H9 (cell line): ENCODE measurements around the gene ASB5. TPM values are rescaled to one million over a fixed set of nuclear protein-coding genes. Genes with fewer than 3 reads are reported as not detected.

Source experiments
- DNase-seq: peaks from one replicate; pipeline ENCODE4 v3.0.0-alpha.2; 2017
- H2AFZ ChIP-seq: one replicate; pipeline ENCODE4 v1.6.1; 2013; ENCODE audit warnings: mild to moderate bottlenecking, low read length, control low read depth, moderate library complexity
- H2AK5ac ChIP-seq: 2 replicates; pipeline ENCODE4 v1.6.1; 2013; ENCODE audit warnings: low read length, control low read depth, mixed read lengths; ENCODE audit not compliant: insufficient read length
- H2BK120ac ChIP-seq: one replicate; pipeline ENCODE4 v1.6.1; 2013; ENCODE audit warnings: low read depth, mild to moderate bottlenecking, low read length, control low read depth, inconsistent platforms; ENCODE audit not compliant: poor library complexity, severe bottlenecking
- H2BK12ac ChIP-seq: 2 replicates; pipeline ENCODE4 v1.6.1; 2013; ENCODE audit warnings: low read length, control low read depth, mixed read lengths, low read depth; ENCODE audit not compliant: insufficient read length
- H2BK15ac ChIP-seq: 2 replicates; pipeline ENCODE4 v1.6.1; 2013; ENCODE audit warnings: low read depth, low read length, control low read depth
- H2BK20ac ChIP-seq: one replicate; pipeline ENCODE4 v1.6.1; 2013; ENCODE audit warnings: low read depth, mild to moderate bottlenecking, low read length, control low read depth, inconsistent platforms; ENCODE audit not compliant: poor library complexity, severe bottlenecking
- H2BK5ac ChIP-seq: 2 replicates; pipeline ENCODE4 v1.6.1; 2013; ENCODE audit warnings: low read length, control low read depth, mixed read lengths; ENCODE audit not compliant: insufficient read length
- H3K14ac ChIP-seq: 2 replicates; pipeline ENCODE4 v1.6.1; 2013; ENCODE audit warnings: low read length, control low read depth; ENCODE audit not compliant: insufficient read depth
- H3K18ac ChIP-seq: 2 replicates; pipeline ENCODE4 v1.6.1; 2013; ENCODE audit warnings: low read depth, mild to moderate bottlenecking, mixed read lengths, low read length, control low read depth; ENCODE audit not compliant: insufficient read length
- H3K23ac ChIP-seq: 2 replicates; pipeline ENCODE4 v1.6.1; 2013; ENCODE audit warnings: low read length, control low read depth, mixed read lengths, low read depth; ENCODE audit not compliant: insufficient read length
- H3K23me2 ChIP-seq: 2 replicates; pipeline ENCODE4 v1.6.1; 2013; ENCODE audit warnings: low read depth, mild to moderate bottlenecking, mixed read lengths, low read length, control low read depth; ENCODE audit not compliant: insufficient read length, poor library complexity, severe bottlenecking
- H3K27ac ChIP-seq: 2 replicates; pipeline ENCODE4 v1.5.1; 2013; ENCODE audit warnings: low read length, control low read depth, mixed read lengths, low read depth; ENCODE audit not compliant: insufficient read length
- H3K27me3 ChIP-seq: 2 replicates; pipeline ENCODE4 v1.6.1; 2013; ENCODE audit warnings: low read length, control low read depth, inconsistent platforms; ENCODE audit not compliant: insufficient read depth
- H3K4ac ChIP-seq: 2 replicates; pipeline ENCODE4 v1.6.1; 2013; ENCODE audit warnings: low read depth, mild to moderate bottlenecking, control low read depth, inconsistent platforms, low read length, moderate library complexity
- H3K4me1 ChIP-seq: 2 replicates; pipeline ENCODE4 v1.6.1; 2013; ENCODE audit warnings: low read length, control low read depth, inconsistent platforms; ENCODE audit not compliant: insufficient read depth
- H3K4me2 ChIP-seq: 2 replicates; pipeline ENCODE4 v1.6.1; 2013; ENCODE audit warnings: low read length, control low read depth, mixed read lengths; ENCODE audit not compliant: insufficient read length, insufficient read depth
- H3K56ac ChIP-seq: 2 replicates; pipeline ENCODE4 v1.6.1; 2013; ENCODE audit warnings: low read depth, mild to moderate bottlenecking, mixed read lengths, low read length, control low read depth; ENCODE audit not compliant: insufficient read length
- H3K79me1 ChIP-seq: 2 replicates; pipeline ENCODE4 v1.6.1; 2013; ENCODE audit warnings: low read depth, mild to moderate bottlenecking, moderate library complexity, low read length, control low read depth, inconsistent platforms; ENCODE audit not compliant: insufficient read depth, poor library complexity, severe bottlenecking
- H3K79me2 ChIP-seq: 2 replicates; pipeline ENCODE4 v1.6.1; 2013; ENCODE audit warnings: low read length, control low read depth, inconsistent platforms; ENCODE audit not compliant: insufficient read depth
- H3K9ac ChIP-seq: 2 replicates; pipeline ENCODE4 v1.6.1; 2013; ENCODE audit warnings: low read length, control low read depth, mixed read lengths; ENCODE audit not compliant: insufficient read length; ENCODE audit errors: extremely low read depth
- H3K9me3 ChIP-seq: one replicate; pipeline ENCODE4 v1.6.1; 2013; ENCODE audit warnings: low read depth, low read length, inconsistent platforms; ENCODE audit not compliant: control insufficient read depth
- H3T11ph ChIP-seq: one replicate; pipeline ENCODE4 v1.6.1; 2013; ENCODE audit warnings: mild to moderate bottlenecking, low read length, control low read depth, inconsistent platforms
- H4K20me1 ChIP-seq: one replicate; pipeline ENCODE4 v1.6.1; 2013; ENCODE audit not compliant: control insufficient read depth, insufficient read length, insufficient read depth
- H4K5ac ChIP-seq: 2 replicates; pipeline ENCODE4 v1.6.1; 2013; ENCODE audit warnings: low read depth, mild to moderate bottlenecking, mixed read lengths, low read length, control low read depth; ENCODE audit not compliant: insufficient read length
- H4K8ac ChIP-seq: replicated peaks from 2 replicates; pipeline ENCODE4 v1.6.1; 2013; ENCODE audit warnings: low read length, control low read depth, mixed read lengths, low read depth; ENCODE audit not compliant: insufficient read length
- H4K91ac ChIP-seq: 2 replicates; pipeline ENCODE4 v1.6.1; 2013; ENCODE audit warnings: low read depth, mild to moderate bottlenecking, moderate library complexity, mixed read lengths, low read length, control low read depth; ENCODE audit not compliant: insufficient read length
- H3K27ac Mint-ChIP-seq, 3 experiments: 2 replicates in 2 of 3; 3 replicates in 1 of 3; pipeline ENCODE4 v1.8.0; 2020 to 2021; ENCODE audit warnings: mixed read lengths in 3 of 3, mild to moderate bottlenecking in 1 of 3, moderate library complexity in 1 of 3
- H3K27me3 Mint-ChIP-seq: 2 replicates; pipeline ENCODE4 v1.8.0; 2021; ENCODE audit warnings: low read depth, mild to moderate bottlenecking, moderate library complexity, mixed read lengths
- H3K36me3 Mint-ChIP-seq, 3 experiments: 2 replicates in 2 of 3; 3 replicates in 1 of 3; pipeline ENCODE4 v1.8.0; 2020 to 2021; ENCODE audit warnings: low read depth in 3 of 3, mixed read lengths in 3 of 3; ENCODE audit not compliant: insufficient read depth in 1 of 3
- H3K4me1 Mint-ChIP-seq, 2 experiments: 2 replicates each; pipeline ENCODE4 v1.8.0; 2020; ENCODE audit warnings: mixed read lengths in 2 of 2
- H3K4me3 Mint-ChIP-seq, 2 experiments: 2 replicates in 1 of 2; 3 replicates in 1 of 2; pipeline ENCODE4 v1.8.0; 2020 to 2021; ENCODE audit warnings: mild to moderate bottlenecking in 2 of 2, mixed read lengths in 2 of 2, moderate library complexity in 1 of 2
- H3K9me3 Mint-ChIP-seq, 2 experiments: 2 replicates in 1 of 2; 3 replicates in 1 of 2; pipeline ENCODE4 v1.8.0; 2020; ENCODE audit warnings: mild to moderate bottlenecking in 2 of 2, mixed read lengths in 2 of 2, moderate library complexity in 1 of 2
- CTCF ChIP-seq: fragments of 200-600 bp; sonication (generic); conservative IDR thresholded peaks from 3 replicates; pipeline ENCODE4 v1.8.0; 2021; ENCODE audit warnings: antibody characterized with exemption, mild to moderate bottlenecking
- WGBS: extraction: QIAGEN DNeasy Blood & Tissue Kit; methylation state at CpG from one replicate; pipeline ENCODE4 v1.1.7; 2013; ENCODE audit warnings: missing lambda C conversion rate, low lambda C conversion rate, mixed read lengths; ENCODE audit not compliant: insufficient read length; ENCODE audit errors: extremely low coverage; 5-methylcytosine and 5-hydroxymethylcytosine counted together
- total RNA-seq: library from RNA; stranded (reverse); gene quantifications from 2 replicates; pipeline ENCODE4 v1.2.1, GENCODE V29; 2021

The ASB5 gene
- total RNA-seq, 1 experiment from 2014 or later = not detected

GRCh38 chr4:176293660-176294059, 24.6 kb upstream of the ASB5 start:
- Histone ChIP-seq H2BK120ac (no peak overlapping the region), H4K5ac (no peak overlapping the region), H3K18ac (no peak overlapping the region), H3K27me3 (no peaks in the 10 kb centered on the region), H2BK20ac (no peak overlapping the region), H2BK5ac (no peak overlapping the region), H4K8ac (no peak overlapping the region), H4K91ac (no peak overlapping the region), H3K14ac (no peak overlapping the region), H3K9ac (no peak overlapping the region), H3K4me1 (no peaks in the 10 kb centered on the region; the same call in 1 of the 2 replicates), H3T11ph (no peak overlapping the region), H2BK12ac (no peak overlapping the region), H3K4me2 (no peak overlapping the region), H3K4ac (no peak overlapping the region), H3K79me1 (no peaks in the 10 kb centered on the region), H3K23ac (no peak overlapping the region), H2BK15ac (no peak overlapping the region), H3K79me2 (no peaks in the 10 kb centered on the region), H2AK5ac (no peak overlapping the region), H3K23me2 (no peaks in the 10 kb centered on the region), H3K56ac (no peak overlapping the region), H3K9me3 (no peaks in the 10 kb centered on the region), H2AFZ (no peak overlapping the region), H4K20me1 (no peaks in the 10 kb centered on the region), H3K27ac (no peak overlapping the region)
- WGBS = no CpG with 5 or more reads among the region's 1 CpG
- TF ChIP-seq CTCF = no peak
- Mint-ChIP-seq H3K27ac (no peak overlapping the region), H3K9me3 (no peaks in the 10 kb centered on the region), H3K4me3 (no peak overlapping the region), H3K27me3 (no peaks in the 10 kb centered on the region), H3K36me3 (no peaks in the 10 kb centered on the region), H3K4me1 (peaks cover 13 to 14% of the 10 kb centered on the region in 2 experiments)
- no peak for DNase-seq
